Measurements from ENCODE around the gene TARBP2. TPM values are rescaled to one million over a fixed set of nuclear protein-coding genes. Genes with fewer than 3 reads are reported as not detected.

TARBP2 gene
- total RNA-seq, 1 experiment from 2014 or later, result 82.0 TPM

DNA sequence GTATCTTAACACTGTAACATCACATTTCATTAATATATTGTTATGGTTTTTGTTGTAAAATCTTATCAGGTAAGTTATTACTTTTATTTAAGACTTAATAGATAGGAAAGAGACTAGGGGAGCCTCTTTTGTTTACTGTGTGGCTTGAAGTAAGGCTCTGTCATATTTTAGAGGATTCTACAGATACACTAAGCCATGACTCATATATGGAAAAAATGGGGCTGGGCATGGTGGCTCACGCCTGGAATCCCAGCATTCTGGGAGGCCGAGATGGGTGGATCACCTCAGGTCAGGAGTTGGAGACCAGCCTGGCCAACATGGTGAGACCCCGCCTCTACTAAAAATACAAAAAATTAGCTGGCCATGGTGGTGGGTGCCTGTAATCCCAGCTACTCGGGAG lies 29.8 kb downstream of the TARBP2 start:
- no peak overlapping the region for H3K4me2 ChIP-seq (ENCODE audit: low read length)
- H3K79me2 ChIP-seq (ENCODE audit: low read length), result no peaks in the 10 kb centered on the region
- H4K20me1 ChIP-seq (ENCODE audit: low read length), result no peaks in the 10 kb centered on the region
- H3K4me1 ChIP-seq (ENCODE audit: insufficient read depth, low read length), result peaks cover 9% of the 10 kb centered on the region
- ChIA-PET CTCF (no interaction called here), POLR2A (ENCODE audit: unreplicated experiment) (no interaction called here)
- H3F3A ChIP-seq (ENCODE audit: low read length, unreplicated experiment), result no peaks in the 10 kb centered on the region
- no peak overlapping the region for H3K9ac ChIP-seq (ENCODE audit: low read length)
- H2AFZ ChIP-seq (ENCODE audit: low read length), result no peak overlapping the region
- intact Hi-C loops (cut with micrococcal nuclease), result no loop called here
- H3K27ac ChIP-seq (ENCODE audit: low read length), result peak overlapping the region; percentile 29; the same call in 1 of the 2 replicates
- no peaks in the 10 kb centered on the region for H3K9me2 ChIP-seq (replicated peaks; ENCODE audit: low read length)
- peaks cover 26% of the 10 kb centered on the region for H3K36me3 ChIP-seq (ENCODE audit: low read depth, low read length)
- no peak for TF ChIP-seq EZH2phosphoT487 (IDR thresholded peaks at IDR 0.05; ENCODE audit: borderline replicate concordance, low read length)
- TF ChIP-seq, protein P1, sequence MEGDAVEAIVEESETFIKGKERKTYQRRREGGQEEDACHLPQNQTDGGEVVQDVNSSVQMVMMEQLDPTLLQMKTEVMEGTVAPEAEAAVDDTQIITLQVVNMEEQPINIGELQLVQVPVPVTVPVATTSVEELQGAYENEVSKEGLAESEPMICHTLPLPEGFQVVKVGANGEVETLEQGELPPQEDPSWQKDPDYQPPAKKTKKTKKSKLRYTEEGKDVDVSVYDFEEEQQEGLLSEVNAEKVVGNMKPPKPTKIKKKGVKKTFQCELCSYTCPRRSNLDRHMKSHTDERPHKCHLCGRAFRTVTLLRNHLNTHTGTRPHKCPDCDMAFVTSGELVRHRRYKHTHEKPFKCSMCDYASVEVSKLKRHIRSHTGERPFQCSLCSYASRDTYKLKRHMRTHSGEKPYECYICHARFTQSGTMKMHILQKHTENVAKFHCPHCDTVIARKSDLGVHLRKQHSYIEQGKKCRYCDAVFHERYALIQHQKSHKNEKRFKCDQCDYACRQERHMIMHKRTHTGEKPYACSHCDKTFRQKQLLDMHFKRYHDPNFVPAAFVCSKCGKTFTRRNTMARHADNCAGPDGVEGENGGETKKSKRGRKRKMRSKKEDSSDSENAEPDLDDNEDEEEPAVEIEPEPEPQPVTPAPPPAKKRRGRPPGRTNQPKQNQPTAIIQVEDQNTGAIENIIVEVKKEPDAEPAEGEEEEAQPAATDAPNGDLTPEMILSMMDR (conservative IDR thresholded peaks at IDR 0.05; ENCODE audit: low read depth, low read length), result no peak
- H3K4me3 ChIP-seq (ENCODE audit: low read length), result no peak overlapping the region
- no peaks in the 10 kb centered on the region for H3K27me3 ChIP-seq (ENCODE audit: low read length)
- BruUV-seq (replicated peaks), result no TSS peak
- ATAC-seq, result peak; percentile 99
- peak; percentile 83 for DNase-seq
- no peaks in the 10 kb centered on the region for H3K9me3 ChIP-seq (ENCODE audit: low read length)

DNA sequence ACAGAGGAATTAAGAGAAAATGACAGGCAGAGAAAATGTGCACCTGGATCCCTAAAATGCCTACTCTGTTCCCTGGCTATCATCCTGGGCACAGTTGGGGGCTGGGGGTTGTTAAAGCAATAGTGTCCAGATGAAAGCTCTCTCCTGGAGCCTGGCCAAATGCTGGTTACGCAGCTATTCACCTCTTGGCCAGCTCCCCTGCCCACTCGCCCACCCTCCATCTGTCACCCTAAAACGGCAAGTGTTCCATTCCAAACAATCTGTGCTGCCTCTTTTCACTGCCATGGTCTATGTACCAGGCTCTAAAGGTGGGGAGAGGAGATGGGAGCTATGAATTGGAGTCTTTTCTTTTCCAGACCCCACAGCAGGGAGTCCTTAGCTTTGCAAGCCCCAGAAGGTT lies 30.9 kb downstream of the TARBP2 start:
- Histone ChIP-seq H3K36me3 (ENCODE audit: low read depth, low read length) (peaks cover 32% of the 10 kb centered on the region), H3K4me1 (ENCODE audit: insufficient read depth, low read length) (peaks cover 9% of the 10 kb centered on the region), H3K27ac (ENCODE audit: low read length) (no peak overlapping the region), H3K79me2 (ENCODE audit: low read length) (no peaks in the 10 kb centered on the region), H3K9me3 (ENCODE audit: low read length) (no peaks in the 10 kb centered on the region), H3K9me2 (replicated peaks; ENCODE audit: low read length) (no peaks in the 10 kb centered on the region), H3K9ac (ENCODE audit: low read length) (no peak overlapping the region), H3K4me3 (ENCODE audit: low read length) (no peak overlapping the region), H3F3A (ENCODE audit: low read length, unreplicated experiment) (no peaks in the 10 kb centered on the region), H3K4me2 (ENCODE audit: low read length) (no peak overlapping the region), H2AFZ (ENCODE audit: low read length) (no peak overlapping the region), H4K20me1 (ENCODE audit: low read length) (no peaks in the 10 kb centered on the region), H3K27me3 (ENCODE audit: low read length) (no peaks in the 10 kb centered on the region)
- no peak for DNase-seq
- no TSS peak for BruUV-seq (replicated peaks)
- no peak for TF ChIP-seq EZH2 (IDR thresholded peaks at IDR 0.05; ENCODE audit: low read length, unreplicated experiment)
- TF ChIP-seq EZH2phosphoT487 (IDR thresholded peaks at IDR 0.05; ENCODE audit: borderline replicate concordance, low read length), result no peak
- TF ChIP-seq, protein P1 (conservative IDR thresholded peaks at IDR 0.05; ENCODE audit: low read depth, low read length), result no peak
- intact Hi-C loops (cut with micrococcal nuclease), result no loop called here
- no peak for ATAC-seq
- ChIA-PET POLR2A (ENCODE audit: unreplicated experiment) (interaction anchor here (0.5 kb wide), 1 partner anchor 483 kb away, joined by 3 read pairs; no protein-coding TSS in a partner anchor), CTCF (no interaction called here)

DNA sequence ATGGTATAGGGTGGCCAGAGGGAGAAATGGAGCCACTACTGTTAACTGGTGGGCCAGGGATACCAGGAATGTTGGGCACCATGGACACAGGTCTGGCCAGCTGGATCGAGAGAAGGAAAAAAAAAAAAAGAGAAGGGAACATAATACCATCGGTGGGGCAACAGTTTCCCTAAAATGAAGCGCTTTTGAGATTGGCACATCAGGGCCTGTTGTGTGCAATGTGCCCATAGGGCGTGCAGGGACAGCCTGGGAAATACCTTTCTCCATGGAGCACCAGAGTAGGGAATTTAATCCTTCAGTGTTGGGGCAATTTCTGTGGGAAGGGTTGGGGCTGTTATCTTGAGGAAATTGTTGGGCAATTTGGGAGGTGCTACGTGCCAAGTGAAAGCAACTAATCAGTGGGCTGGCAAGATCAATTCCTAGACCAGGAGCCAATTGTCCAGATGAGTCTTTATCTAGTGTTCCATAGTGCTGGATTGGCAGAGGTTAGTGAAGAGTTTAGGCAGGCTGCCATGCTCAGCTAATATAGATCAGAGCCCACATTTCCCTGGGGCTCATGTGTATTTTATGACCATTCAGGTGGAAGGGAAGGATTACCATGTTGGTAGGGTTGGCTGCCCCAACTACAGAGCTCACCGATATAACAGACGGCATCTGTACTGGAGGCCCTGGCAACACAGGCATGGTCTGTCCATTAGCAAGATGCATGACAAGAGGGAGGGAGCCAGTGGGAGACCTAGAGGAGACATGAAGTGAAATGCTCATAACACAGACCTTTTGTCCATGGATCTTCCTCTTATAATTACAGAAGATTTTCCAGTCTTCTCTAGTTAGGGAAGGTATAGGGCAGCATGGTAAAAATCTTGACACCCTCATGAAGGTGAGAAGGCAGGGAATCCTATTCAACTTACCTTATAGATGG lies 31.7 kb downstream of the TARBP2 start:
- CTCF ChIA-PET, result interaction anchor here (0.6 kb wide), 1 partner anchor 436 kb away, joined by 9 read pairs; no protein-coding TSS in a partner anchor
- H3K36me3 ChIP-seq (ENCODE audit: low read depth, low read length), result peaks cover 38% of the 10 kb centered on the region

More for the DNA sequence above, 31.7 kb downstream of the TARBP2 start:
- no peak overlapping the region for H2AFZ ChIP-seq (ENCODE audit: low read length)
- H3K4me3 ChIP-seq (ENCODE audit: low read length), result no peak overlapping the region
- TF ChIP-seq EZH2 (IDR thresholded peaks at IDR 0.05; ENCODE audit: low read length, unreplicated experiment) (no peak), EZH2phosphoT487 (IDR thresholded peaks at IDR 0.05; ENCODE audit: borderline replicate concordance, low read length) (no peak)
- TF ChIP-seq, protein P1 (conservative IDR thresholded peaks at IDR 0.05; ENCODE audit: low read depth, low read length), result no peak
- H3K9ac ChIP-seq (ENCODE audit: low read length), result no peak overlapping the region
- H4K20me1 ChIP-seq (ENCODE audit: low read length), result no peaks in the 10 kb centered on the region
- no peaks in the 10 kb centered on the region for H3K9me2 ChIP-seq (replicated peaks; ENCODE audit: low read length)
- POLR2A ChIA-PET (ENCODE audit: unreplicated experiment), result no interaction called here
- BruUV-seq (replicated peaks), result no TSS peak
- H3K4me2 ChIP-seq (ENCODE audit: low read length), result no peak overlapping the region
- H3K27me3 ChIP-seq (ENCODE audit: low read length), result no peaks in the 10 kb centered on the region
- ATAC-seq (no peak), DNase-seq (no peak)
- H3K4me1 ChIP-seq (ENCODE audit: insufficient read depth, low read length), result peaks cover 13% of the 10 kb centered on the region
- no peaks in the 10 kb centered on the region for H3K9me3 ChIP-seq (ENCODE audit: low read length)
- no peak overlapping the region for H3K27ac ChIP-seq (ENCODE audit: low read length)
- intact Hi-C loops (cut with micrococcal nuclease), result no loop called here
- H3F3A ChIP-seq (ENCODE audit: low read length, unreplicated experiment), result no peaks in the 10 kb centered on the region
- H3K79me2 ChIP-seq (ENCODE audit: low read length), result no peaks in the 10 kb centered on the region

Measured in PC-3 (cell line).